Caco-2 (cell line): Measurements from ENCODE around the gene ATP8A2. TPM values are rescaled to one million over a fixed set of nuclear protein-coding genes. Genes with fewer than 3 reads are reported as not detected.

ENCODE experiments used
- BruUV-seq: library from RNA; stranded (reverse); fragments of 400-500 nt; replicated peaks from 2 replicates; lab custom pipeline; 2021; lab: Mats Ljungman, UMichigan
- CTCF ChIA-PET: fragments of 300-600 bp; sonication (Branson Sonifier 250); formaldehyde crosslinking; loops from one replicate; lab custom pipeline; 2022; ENCODE audit warnings: antibody characterized with exemption; lab: Charles Lee
- POLR2A ChIA-PET: fragments of 300-600 bp; sonication (Branson Sonifier 250); formaldehyde crosslinking; loops from one replicate; lab custom pipeline; 2022; ENCODE audit warnings: antibody characterized with exemption; lab: Charles Lee
- DNase-seq, 2 experiments: peaks; one replicate each; pipeline versions ENCODE4 v3.0.0 to v3.0.0-alpha.2; 2020 to 2022
- H3K27me3 ChIP-seq: replicated peaks from 2 replicates; pipeline ENCODE4 v1.6.0; 2011; ENCODE audit warnings: low read length; ENCODE audit not compliant: control insufficient read depth, insufficient read depth
- H3K36me3 ChIP-seq: 2 replicates; pipeline ENCODE4 v1.5.1; 2011; ENCODE audit warnings: low read length; ENCODE audit not compliant: control insufficient read depth, insufficient read depth
- H3K4me1 ChIP-seq: fragments of 250-450 bp; sonication (Bioruptor Pico); 2 replicates; pipeline ENCODE4 v1.5.1; 2020; ENCODE audit warnings: mild to moderate bottlenecking
- H3K4me3 ChIP-seq: 2 replicates; pipeline ENCODE4 v1.5.1; 2011; ENCODE audit warnings: low read depth, mild to moderate bottlenecking, control low read depth, low read length
- H3K9me3 ChIP-seq: fragments of 250-450 bp; sonication (Bioruptor Pico); 2 replicates; pipeline ENCODE4 v1.5.1; 2020; ENCODE audit warnings: mild to moderate bottlenecking, moderate library complexity
- H3K27ac Mint-ChIP-seq: one replicate; pipeline ENCODE4 v1.8.0; 2022; ENCODE audit warnings: mixed read lengths; ENCODE audit not compliant: unreplicated experiment
- H3K27me3 Mint-ChIP-seq: one replicate; pipeline ENCODE4 v1.8.0; 2022; ENCODE audit warnings: mixed read lengths; ENCODE audit not compliant: insufficient read depth, unreplicated experiment
- H3K36me3 Mint-ChIP-seq: one replicate; pipeline ENCODE4 v1.8.0; 2022; ENCODE audit warnings: mild to moderate bottlenecking, mixed read lengths; ENCODE audit not compliant: insufficient read depth, unreplicated experiment
- H3K4me1 Mint-ChIP-seq: one replicate; pipeline ENCODE4 v1.8.0; 2022; ENCODE audit warnings: low read depth, mixed read lengths; ENCODE audit not compliant: unreplicated experiment
- H3K4me3 Mint-ChIP-seq: one replicate; pipeline ENCODE4 v1.8.0; 2022; ENCODE audit warnings: mild to moderate bottlenecking, moderate library complexity, mixed read lengths; ENCODE audit not compliant: unreplicated experiment
- H3K9me3 Mint-ChIP-seq: one replicate; pipeline ENCODE4 v1.8.0; 2022; ENCODE audit warnings: mixed read lengths; ENCODE audit not compliant: unreplicated experiment
- intact Hi-C: fragments of 100-400 bp; cut with micrococcal nuclease; formaldehyde crosslinking; loops from one replicate; pipeline ENCODE4 v1.10.0; 2022; ENCODE audit not compliant: unreplicated experiment
- total RNA-seq: library from RNA; stranded (reverse); gene quantifications from 2 replicates; pipeline ENCODE4 v1.2.3, GENCODE V29; 2022
- TF ChIP-seq, protein P1 (sequence below), 2 experiments: fragments of 200-600 bp in 1 of 2; IDR thresholded peaks; 1 replicate in 1 of 2; 2 replicates in 1 of 2; pipeline versions ENCODE4 v1.5.1 to v1.8.0; 2011 to 2022; ENCODE audit warnings: antibody characterized with exemption in 1 of 2, control low read depth in 1 of 2, inconsistent platforms in 1 of 2, low read depth in 1 of 2, low read length in 1 of 2, mild to moderate bottlenecking in 1 of 2, moderate library complexity in 1 of 2; ENCODE audit not compliant: insufficient read depth in 1 of 2, severe bottlenecking in 1 of 2, unreplicated experiment in 1 of 2

The ATP8A2 gene
- total RNA-seq, 1 experiment from 2014 or later: 0.05 TPM

DNA sequence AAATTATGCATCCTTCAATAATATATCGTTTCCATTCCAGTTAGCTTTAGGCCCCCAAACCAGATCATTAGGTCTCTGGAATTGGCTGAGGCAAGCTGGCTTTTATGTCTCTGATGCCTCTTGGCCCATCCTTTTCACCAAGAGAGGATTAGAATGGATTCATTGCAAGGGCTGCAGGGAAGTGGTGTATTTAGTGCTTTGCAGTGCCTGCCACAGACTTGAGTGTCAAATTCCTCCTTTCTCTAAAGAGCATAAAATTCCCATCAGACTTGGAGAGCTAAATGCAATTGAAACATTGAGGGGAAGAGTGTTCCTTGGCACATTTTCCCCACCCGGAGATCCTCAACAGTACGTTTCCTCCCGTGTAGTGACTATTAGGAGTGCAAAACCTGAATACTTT lies 302.6 kb downstream of the ATP8A2 start:
- H3K27me3 Mint-ChIP-seq: peaks cover 19% of the 10 kb centered on the region
- CTCF ChIA-PET: interaction anchor here (0.7 kb wide), 1 partner anchor 103 kb away, joined by 3 read pairs; no protein-coding TSS in a partner anchor
- POLR2A ChIA-PET: no interaction called here
- Histone ChIP-seq H3K4me1 (peaks cover 5% of the 10 kb centered on the region; the same call in 1 of the 2 replicates), H3K27me3 (no peaks in the 10 kb centered on the region; the same call in 1 of the 2 replicates), H3K4me3 (no peak overlapping the region), H3K36me3 (no peaks in the 10 kb centered on the region), H3K9me3 (peaks cover 2% of the 10 kb centered on the region; the same call in 1 of the 2 replicates)
- peaks cover 7% of the 10 kb centered on the region for H3K9me3 Mint-ChIP-seq
- H3K4me3 Mint-ChIP-seq: no peak overlapping the region
- intact Hi-C loops: no loop called here
- DNase-seq: no peak
- TF ChIP-seq, protein P1, sequence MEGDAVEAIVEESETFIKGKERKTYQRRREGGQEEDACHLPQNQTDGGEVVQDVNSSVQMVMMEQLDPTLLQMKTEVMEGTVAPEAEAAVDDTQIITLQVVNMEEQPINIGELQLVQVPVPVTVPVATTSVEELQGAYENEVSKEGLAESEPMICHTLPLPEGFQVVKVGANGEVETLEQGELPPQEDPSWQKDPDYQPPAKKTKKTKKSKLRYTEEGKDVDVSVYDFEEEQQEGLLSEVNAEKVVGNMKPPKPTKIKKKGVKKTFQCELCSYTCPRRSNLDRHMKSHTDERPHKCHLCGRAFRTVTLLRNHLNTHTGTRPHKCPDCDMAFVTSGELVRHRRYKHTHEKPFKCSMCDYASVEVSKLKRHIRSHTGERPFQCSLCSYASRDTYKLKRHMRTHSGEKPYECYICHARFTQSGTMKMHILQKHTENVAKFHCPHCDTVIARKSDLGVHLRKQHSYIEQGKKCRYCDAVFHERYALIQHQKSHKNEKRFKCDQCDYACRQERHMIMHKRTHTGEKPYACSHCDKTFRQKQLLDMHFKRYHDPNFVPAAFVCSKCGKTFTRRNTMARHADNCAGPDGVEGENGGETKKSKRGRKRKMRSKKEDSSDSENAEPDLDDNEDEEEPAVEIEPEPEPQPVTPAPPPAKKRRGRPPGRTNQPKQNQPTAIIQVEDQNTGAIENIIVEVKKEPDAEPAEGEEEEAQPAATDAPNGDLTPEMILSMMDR (IDR thresholded peaks at IDR 0.05; ENCODE audit: insufficient read depth in 1 of 2, low read depth in 1 of 2, low read length in 1 of 2, severe bottlenecking in 1 of 2, unreplicated experiment in 1 of 2): no peak
- H3K27ac Mint-ChIP-seq: no peak overlapping the region
- no peaks in the 10 kb centered on the region for H3K4me1 Mint-ChIP-seq
- BruUV-seq: no TSS peak
- H3K36me3 Mint-ChIP-seq: no peaks in the 10 kb centered on the region

DNA sequence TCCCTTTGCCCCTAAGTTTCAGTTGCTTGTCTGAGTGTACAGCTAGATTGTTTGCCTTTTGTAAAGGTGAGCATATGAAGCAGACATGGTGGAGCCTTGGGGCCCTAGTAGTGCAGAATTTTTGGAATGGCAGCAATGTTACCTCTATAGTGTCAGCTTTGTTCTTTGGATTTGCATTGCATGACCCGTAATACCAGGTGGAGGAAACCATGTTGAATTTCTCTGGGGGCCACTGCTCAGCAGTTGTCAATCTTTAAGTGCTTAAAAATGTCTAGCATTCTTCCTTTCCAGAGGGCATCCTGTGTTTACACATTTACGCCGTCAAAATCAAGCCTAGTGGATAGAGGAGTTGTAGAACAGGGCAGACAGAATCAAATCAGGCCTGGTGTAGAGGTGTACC lies 303.3 kb downstream of the ATP8A2 start:
- Mint-ChIP-seq H3K9me3 (no peaks in the 10 kb centered on the region), H3K4me3 (no peak overlapping the region), H3K4me1 (no peaks in the 10 kb centered on the region), H3K27ac (no peak overlapping the region), H3K27me3 (peaks cover 21% of the 10 kb centered on the region), H3K36me3 (no peaks in the 10 kb centered on the region)
- DNase-seq: peak; percentile 45 to 54
- no peaks in the 10 kb centered on the region for H3K36me3 ChIP-seq
- no TSS peak for BruUV-seq
- POLR2A ChIA-PET: no interaction called here
- TF ChIP-seq, protein P1 (IDR thresholded peaks at IDR 0.05; ENCODE audit: insufficient read depth in 1 of 2, low read depth in 1 of 2, low read length in 1 of 2, severe bottlenecking in 1 of 2, unreplicated experiment in 1 of 2): no peak
- H3K9me3 ChIP-seq: peaks cover under 1% of the 10 kb centered on the region; the same call in 1 of the 2 replicates
- CTCF ChIA-PET: interaction anchor here (0.7 kb wide), 1 partner anchor 104 kb away, joined by 3 read pairs; no protein-coding TSS in a partner anchor
- H3K4me1 ChIP-seq: peaks cover 5% of the 10 kb centered on the region; the same call in 1 of the 2 replicates
- no peaks in the 10 kb centered on the region; the same call in 1 of the 2 replicates for H3K27me3 ChIP-seq
- intact Hi-C loops: no loop called here
- H3K4me3 ChIP-seq: no peak overlapping the region

DNA sequence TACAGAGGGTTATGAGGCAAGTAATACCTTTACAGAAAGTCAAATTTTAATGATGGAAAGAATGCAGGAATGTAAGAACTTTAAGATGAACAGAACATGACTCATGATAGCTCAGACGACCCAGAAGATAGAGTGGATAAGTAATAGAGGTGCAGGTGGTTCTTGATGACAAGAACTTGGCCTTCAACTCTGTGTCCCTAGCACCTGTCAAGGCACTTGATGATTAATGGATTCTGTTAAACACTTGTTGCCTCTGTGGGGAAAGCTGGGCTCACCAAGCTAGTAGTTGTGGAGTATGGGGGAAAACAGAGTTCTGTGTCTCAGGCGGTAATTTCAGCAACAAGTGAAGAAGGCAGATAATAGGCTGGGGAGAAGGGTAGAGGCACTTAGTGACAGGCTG lies 306.2 kb downstream of the ATP8A2 start:
- H3K4me1 Mint-ChIP-seq: no peaks in the 10 kb centered on the region
- ChIA-PET POLR2A (no interaction called here), CTCF (no interaction called here)
- H3K36me3 Mint-ChIP-seq: no peaks in the 10 kb centered on the region
- TF ChIP-seq, protein P1 (IDR thresholded peaks at IDR 0.05; ENCODE audit: insufficient read depth in 1 of 2, low read depth in 1 of 2, low read length in 1 of 2, severe bottlenecking in 1 of 2, unreplicated experiment in 1 of 2): no peak
- no peak overlapping the region for H3K27ac Mint-ChIP-seq
- peaks cover 18% of the 10 kb centered on the region for H3K27me3 Mint-ChIP-seq
- no peak for DNase-seq
- no peaks in the 10 kb centered on the region for H3K36me3 ChIP-seq
- peaks cover 5% of the 10 kb centered on the region; the same call in 1 of the 2 replicates for H3K4me1 ChIP-seq
- H3K27me3 ChIP-seq: no peaks in the 10 kb centered on the region; the same call in 1 of the 2 replicates
- intact Hi-C loops: no loop called here
- BruUV-seq: no TSS peak
- no peak overlapping the region for H3K4me3 Mint-ChIP-seq
- no peaks in the 10 kb centered on the region for H3K9me3 ChIP-seq
- no peaks in the 10 kb centered on the region for H3K9me3 Mint-ChIP-seq
- H3K4me3 ChIP-seq: no peak overlapping the region
